Fibroblast of lung (primary cell): ENCODE data around the gene VPS13D. TPM values are rescaled to one million over a fixed set of nuclear protein-coding genes. Genes with fewer than 3 reads are reported as not detected.

ENCODE experiments used
- DNase-seq, 2 donors: peaks; one replicate each; pipeline versions ENCODE4 v3.0.0 to v3.0.0-alpha.2; 2010; ENCODE audit warnings: low read depth in 2 of 2
- H2AFZ ChIP-seq: 2 replicates; pipeline ENCODE4 v1.5.1; 2012; ENCODE audit warnings: low read length, control low read depth, inconsistent platforms
- H3K27ac ChIP-seq: 2 replicates; pipeline ENCODE4 v1.5.1; 2011; ENCODE audit warnings: low read length, control low read depth; ENCODE audit not compliant: insufficient read depth
- H3K27me3 ChIP-seq: 2 replicates; pipeline ENCODE4 v1.5.1; 2011; ENCODE audit warnings: mild to moderate bottlenecking, low read length; ENCODE audit not compliant: control insufficient read depth, insufficient read depth
- H3K36me3 ChIP-seq: 2 replicates; pipeline ENCODE4 v1.5.1; 2011; ENCODE audit warnings: low read length; ENCODE audit not compliant: control insufficient read depth, insufficient read depth
- H3K4me1 ChIP-seq: 2 replicates; pipeline ENCODE4 v1.5.1; 2011; ENCODE audit warnings: low read length; ENCODE audit not compliant: control insufficient read depth, insufficient read depth; ENCODE audit errors: extremely low read depth
- H3K4me2 ChIP-seq: 2 replicates; pipeline ENCODE4 v1.5.1; 2011; ENCODE audit warnings: low read length, control low read depth; ENCODE audit not compliant: insufficient read depth; ENCODE audit errors: extremely low read depth
- H3K4me3 ChIP-seq, 4 experiments: fragments of 200-600 bp in 1 of 4; sonication (generic) in 1 of 4; replicated peaks in 1 of 4; 2 replicates each; pipeline ENCODE4 v1.5.1; 2011 to 2016; ENCODE audit warnings: low read length in 4 of 4, low read depth in 3 of 4, mild to moderate bottlenecking in 3 of 4, control low read depth in 2 of 4, inconsistent platforms in 1 of 4, mixed read lengths in 1 of 4; ENCODE audit not compliant: insufficient read depth in 1 of 4; ENCODE audit errors: control extremely low read depth in 1 of 4
- H3K79me2 ChIP-seq: 2 replicates; pipeline ENCODE4 v1.5.1; 2012; ENCODE audit warnings: mild to moderate bottlenecking, low read length, inconsistent platforms; ENCODE audit not compliant: control insufficient read depth, insufficient read depth
- H3K9ac ChIP-seq: 2 replicates; pipeline ENCODE4 v1.5.1; 2011; ENCODE audit warnings: mild to moderate bottlenecking, low read length, control low read depth; ENCODE audit not compliant: insufficient read depth
- H3K9me3 ChIP-seq: 2 replicates; pipeline ENCODE4 v1.5.1; 2012; ENCODE audit warnings: low read depth, low read length; ENCODE audit not compliant: control insufficient read depth, insufficient read depth
- H4K20me1 ChIP-seq: 2 replicates; pipeline ENCODE4 v1.5.1; 2011; ENCODE audit warnings: low read length; ENCODE audit not compliant: control insufficient read depth, insufficient read depth; ENCODE audit errors: extremely low read depth
- EZH2 ChIP-seq: IDR thresholded peaks from 2 replicates; pipeline ENCODE4 v1.5.1; 2012; ENCODE audit warnings: low read length, control low read depth, mild to moderate bottlenecking; ENCODE audit errors: missing control alignments
- polyA plus RNA-seq, 2 donors: library from polyadenylated mRNA; depleted of rRNA in 1 of 2; stranded (reverse) in 1 of 2; unstranded in 1 of 2; fragments of >200 nt; gene quantifications; 2 replicates each; pipeline ENCODE4 v1.2.1, GENCODE V29; 2011 to 2012; ENCODE audit warnings: missing spikeins in 1 of 2
- total RNA-seq: library from RNA; depleted of rRNA; stranded (reverse); fragments of >200 nt; gene quantifications from 2 replicates; pipeline ENCODE4 v1.2.1, GENCODE V29; 2014
- TF ChIP-seq, protein P1 (sequence below), 2 donors: IDR thresholded peaks in 1 of 2; conservative IDR thresholded peaks in 1 of 2; 1 replicate in 1 of 2; 2 replicates in 1 of 2; pipeline ENCODE4 v1.5.1; 2011 to 2012; ENCODE audit warnings: low read length in 2 of 2, control low read depth in 1 of 2, inconsistent platforms in 1 of 2, low read depth in 1 of 2, mild to moderate bottlenecking in 1 of 2

Gene VPS13D
- total and polyA plus RNA-seq, 2 donors (not counting 1 experiment from before 2014, with no cell fraction given) = 14.6 to 40.0 TPM

DNA sequence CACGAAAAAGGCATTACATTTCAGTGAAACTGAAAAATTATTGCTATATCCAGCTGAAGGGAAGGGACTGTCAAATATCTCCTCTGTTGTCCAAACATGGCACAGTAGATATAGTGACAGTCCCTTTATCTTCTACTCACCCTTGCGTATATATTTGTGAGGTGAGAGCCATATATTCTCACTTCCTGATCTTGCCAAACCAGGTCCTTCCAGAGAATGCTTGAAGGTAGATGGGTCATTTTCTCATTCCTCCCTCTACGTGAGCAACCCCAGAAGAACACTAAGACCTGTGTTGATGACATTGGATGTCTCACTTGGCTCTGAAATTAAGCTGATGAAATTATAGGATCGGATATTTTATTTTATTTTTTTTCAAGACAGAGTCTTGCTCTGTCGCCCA lies 237.0 kb downstream of the VPS13D start:
- H3K36me3 ChIP-seq = peaks cover 1% of the 10 kb centered on the region
- TF ChIP-seq, protein P1, sequence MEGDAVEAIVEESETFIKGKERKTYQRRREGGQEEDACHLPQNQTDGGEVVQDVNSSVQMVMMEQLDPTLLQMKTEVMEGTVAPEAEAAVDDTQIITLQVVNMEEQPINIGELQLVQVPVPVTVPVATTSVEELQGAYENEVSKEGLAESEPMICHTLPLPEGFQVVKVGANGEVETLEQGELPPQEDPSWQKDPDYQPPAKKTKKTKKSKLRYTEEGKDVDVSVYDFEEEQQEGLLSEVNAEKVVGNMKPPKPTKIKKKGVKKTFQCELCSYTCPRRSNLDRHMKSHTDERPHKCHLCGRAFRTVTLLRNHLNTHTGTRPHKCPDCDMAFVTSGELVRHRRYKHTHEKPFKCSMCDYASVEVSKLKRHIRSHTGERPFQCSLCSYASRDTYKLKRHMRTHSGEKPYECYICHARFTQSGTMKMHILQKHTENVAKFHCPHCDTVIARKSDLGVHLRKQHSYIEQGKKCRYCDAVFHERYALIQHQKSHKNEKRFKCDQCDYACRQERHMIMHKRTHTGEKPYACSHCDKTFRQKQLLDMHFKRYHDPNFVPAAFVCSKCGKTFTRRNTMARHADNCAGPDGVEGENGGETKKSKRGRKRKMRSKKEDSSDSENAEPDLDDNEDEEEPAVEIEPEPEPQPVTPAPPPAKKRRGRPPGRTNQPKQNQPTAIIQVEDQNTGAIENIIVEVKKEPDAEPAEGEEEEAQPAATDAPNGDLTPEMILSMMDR (conservative IDR thresholded peaks at IDR 0.05 in 1 of 2, IDR thresholded peaks at IDR 0.05 in 1 of 2; ENCODE audit: low read depth in 1 of 2, low read length in 2 of 2) = no peak
- no peak for TF ChIP-seq EZH2
- H3K9me3 ChIP-seq = no peaks in the 10 kb centered on the region
- H2AFZ ChIP-seq = no peak overlapping the region
- H3K27ac ChIP-seq = no peak overlapping the region
- peaks cover 13% of the 10 kb centered on the region for H3K4me1 ChIP-seq
- H3K9ac ChIP-seq = no peak overlapping the region
- no peak overlapping the region for H3K4me2 ChIP-seq
- H3K4me3 ChIP-seq = no peak overlapping the region
- no peaks in the 10 kb centered on the region for H3K79me2 ChIP-seq
- H4K20me1 ChIP-seq = no peaks in the 10 kb centered on the region
- H3K27me3 ChIP-seq = no peaks in the 10 kb centered on the region
- DNase-seq = no peak

DNA sequence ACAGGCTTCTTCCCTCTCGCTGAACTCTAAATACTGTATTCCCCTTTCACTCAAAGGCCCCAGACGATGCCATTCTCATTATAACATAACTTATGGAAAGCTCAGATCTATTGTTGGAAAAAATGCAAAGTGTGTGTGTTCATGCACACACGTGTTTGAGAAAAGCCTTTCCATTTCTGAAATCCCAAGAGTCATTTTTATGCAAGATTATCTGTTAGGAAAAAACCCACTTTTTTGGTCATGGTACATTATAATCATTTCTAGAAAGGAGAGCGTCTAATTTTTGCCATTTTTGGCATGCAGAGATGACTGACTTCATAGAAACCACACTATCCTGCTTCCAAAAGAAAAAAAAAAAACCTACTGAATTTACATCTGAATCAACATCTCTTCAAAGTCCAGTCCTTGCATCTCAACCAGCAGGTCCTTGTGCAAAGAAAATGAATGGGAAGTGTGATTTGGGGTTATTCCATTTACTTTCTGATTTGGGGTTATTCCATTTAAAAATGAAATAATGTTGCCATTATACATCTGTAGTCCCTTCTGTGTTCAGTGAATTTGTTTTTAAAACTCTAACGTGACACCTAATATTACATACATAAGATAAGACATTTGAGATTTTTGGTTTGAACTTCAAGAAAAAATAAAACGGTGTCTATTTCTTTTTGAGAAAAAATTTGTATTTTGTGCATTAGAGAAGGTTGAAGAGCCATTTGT lies 237.9 kb downstream of the VPS13D start:
- DNase-seq = peak in 1 of 2 donors; percentile 83
- Histone ChIP-seq H3K4me2 (no peak overlapping the region), H3K27ac (no peak overlapping the region)

DNA sequence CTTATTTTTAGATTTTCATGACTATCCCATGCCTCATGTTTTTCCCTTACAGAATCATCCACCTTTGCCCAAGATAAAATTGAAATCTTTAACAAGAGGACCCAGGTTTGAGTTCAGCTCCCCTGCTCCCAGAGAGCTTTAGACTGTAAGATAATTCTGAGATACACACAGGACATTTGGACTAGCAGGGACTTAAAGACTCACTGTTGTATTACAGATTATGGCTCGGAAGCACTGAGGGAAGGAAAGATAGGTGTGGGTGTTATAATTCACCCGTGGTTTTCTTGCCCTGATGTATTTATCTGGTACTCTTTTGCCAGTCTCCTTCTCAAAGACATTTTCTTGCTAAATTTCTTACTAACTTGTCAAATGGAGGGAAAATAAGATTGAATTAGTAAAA lies 238.5 kb downstream of the VPS13D start:
- Histone ChIP-seq H3K27ac (no peak overlapping the region), H3K4me3 (no peak overlapping the region), H4K20me1 (no peaks in the 10 kb centered on the region), H2AFZ (no peak overlapping the region), H3K4me1 (peaks cover 7% of the 10 kb centered on the region), H3K27me3 (no peaks in the 10 kb centered on the region), H3K36me3 (no peaks in the 10 kb centered on the region), H3K4me2 (no peak overlapping the region), H3K79me2 (no peaks in the 10 kb centered on the region), H3K9me3 (no peaks in the 10 kb centered on the region), H3K9ac (no peak overlapping the region)
- no peak for DNase-seq
- no peak for TF ChIP-seq EZH2
- TF ChIP-seq, protein P1 (conservative IDR thresholded peaks at IDR 0.05 in 1 of 2, IDR thresholded peaks at IDR 0.05 in 1 of 2; ENCODE audit: low read depth in 1 of 2, low read length in 2 of 2) = no peak

More for the DNA sequence above, 237.9 kb downstream of the VPS13D start:
- Histone ChIP-seq H3K79me2 (no peaks in the 10 kb centered on the region), H3K9me3 (no peaks in the 10 kb centered on the region), H3K27me3 (no peaks in the 10 kb centered on the region), H4K20me1 (no peaks in the 10 kb centered on the region), H3K4me3 (no peak overlapping the region), H3K36me3 (no peaks in the 10 kb centered on the region), H2AFZ (no peak overlapping the region), H3K9ac (no peak overlapping the region), H3K4me1 (peaks cover 7% of the 10 kb centered on the region)
- no peak for TF ChIP-seq EZH2
- TF ChIP-seq, protein P1 (conservative IDR thresholded peaks at IDR 0.05 in 1 of 2, IDR thresholded peaks at IDR 0.05 in 1 of 2; ENCODE audit: low read depth in 1 of 2, low read length in 2 of 2) = no peak
